ENCODE data around the gene BRSK1. TPM values are rescaled to one million over a fixed set of nuclear protein-coding genes. Genes with fewer than 3 reads are reported as not detected.
A peak's percentile ranks its signal among the peaks of the same experiment; 100 is the strongest.

Gene BRSK1
- polyA plus RNA-seq, 1 donor from 2014 or later = 213 TPM

- H3K79me2 ChIP-seq (replicated peaks; ENCODE audit: insufficient read depth, low read length) = no peaks in the 10 kb centered on the region
- no peaks in the 10 kb centered on the region for H3K9me2 ChIP-seq (ENCODE audit: insufficient read depth, low read length)
- H3K27me3 ChIP-seq (ENCODE audit: insufficient read depth, low read depth, low read length) = peaks cover 7% of the 10 kb centered on the region
- no peak for TF ChIP-seq TAF1 (IDR thresholded peaks at IDR 0.05; ENCODE audit: low read depth)
- no peak overlapping the region for H3K4me2 ChIP-seq (ENCODE audit: low read length)
- H3K9ac ChIP-seq (ENCODE audit: low read length) = no peak overlapping the region
- H3K4me3 ChIP-seq (ENCODE audit: low read length) = no peak overlapping the region
- H2AFZ ChIP-seq (ENCODE audit: low read depth, low read length) = no peak overlapping the region
- H3K9me3 ChIP-seq (ENCODE audit: low read length) = no peaks in the 10 kb centered on the region
- H3K36me3 ChIP-seq (ENCODE audit: insufficient read depth, low read length) = no peaks in the 10 kb centered on the region
- no peaks in the 10 kb centered on the region for H3F3A ChIP-seq (ENCODE audit: insufficient read depth, low read length, poor library complexity, severe bottlenecking)
- H4K20me1 ChIP-seq (ENCODE audit: insufficient read depth) = no peaks in the 10 kb centered on the region
- no peak overlapping the region for H3K27ac ChIP-seq (ENCODE audit: low read length)
Measured at GRCh38 chr19:55346725-55347441, 63.1 kb downstream of the BRSK1 start.

GRCh38 chr19:55347442-55348009, 63.7 kb downstream of the BRSK1 start:
- TF ChIP-seq SMC3 (conservative IDR thresholded peaks at IDR 0.05; ENCODE audit: poor library complexity) = no peak
- no peak for TF ChIP-seq TAF1 (IDR thresholded peaks at IDR 0.05; ENCODE audit: low read depth)
- no peak for TF ChIP-seq RAD21 (conservative IDR thresholded peaks at IDR 0.05)
- TF ChIP-seq EZH2 (IDR thresholded peaks at IDR 0.05; ENCODE audit: borderline replicate concordance, insufficient read depth, low read length, poor library complexity, severe bottlenecking) = no peak
- no peak for TF ChIP-seq POLR2AphosphoS5 (IDR thresholded peaks at IDR 0.05)
- no peak overlapping the region for H2AFZ ChIP-seq (ENCODE audit: low read depth, low read length)
- no peaks in the 10 kb centered on the region for H3K9me2 ChIP-seq (ENCODE audit: insufficient read depth, low read length)
- H3F3A ChIP-seq (ENCODE audit: insufficient read depth, low read length, poor library complexity, severe bottlenecking) = no peaks in the 10 kb centered on the region
- H4K20me1 ChIP-seq (ENCODE audit: insufficient read depth) = no peaks in the 10 kb centered on the region
- no peaks in the 10 kb centered on the region for H3K79me2 ChIP-seq (replicated peaks; ENCODE audit: insufficient read depth, low read length)
- no peak overlapping the region for H3K4me3 ChIP-seq (ENCODE audit: low read length)
- H3K9me3 ChIP-seq (ENCODE audit: low read length) = no peaks in the 10 kb centered on the region
- no peak overlapping the region for H3K9ac ChIP-seq (ENCODE audit: low read length)
- H3K4me2 ChIP-seq (ENCODE audit: low read length) = no peak overlapping the region
- no peak overlapping the region for H3K27ac ChIP-seq (ENCODE audit: low read length)
- peaks cover 14% of the 10 kb centered on the region for H3K27me3 ChIP-seq (ENCODE audit: insufficient read depth, low read depth, low read length)
- no peaks in the 10 kb centered on the region for H3K36me3 ChIP-seq (ENCODE audit: insufficient read depth, low read length)

GRCh38 chr19:55348317-55349034, 64.7 kb downstream of the BRSK1 start:
- Histone ChIP-seq H4K20me1 (ENCODE audit: insufficient read depth) (no peaks in the 10 kb centered on the region), H3K9ac (ENCODE audit: low read length) (peak overlapping the region; percentile 36), H2AFZ (ENCODE audit: low read depth, low read length) (no peak overlapping the region), H3K9me3 (ENCODE audit: low read length) (no peaks in the 10 kb centered on the region), H3K27me3 (ENCODE audit: insufficient read depth, low read depth, low read length) (peaks cover 23% of the 10 kb centered on the region), H3K79me2 (replicated peaks; ENCODE audit: insufficient read depth, low read length) (no peaks in the 10 kb centered on the region), H3K36me3 (ENCODE audit: insufficient read depth, low read length) (no peaks in the 10 kb centered on the region), H3K27ac (ENCODE audit: low read length) (no peak overlapping the region), H3K4me3 (ENCODE audit: low read length) (peak overlapping the region; percentile 12), H3F3A (ENCODE audit: insufficient read depth, low read length, poor library complexity, severe bottlenecking) (no peaks in the 10 kb centered on the region), H3K9me2 (ENCODE audit: insufficient read depth, low read length) (no peaks in the 10 kb centered on the region), H3K4me2 (ENCODE audit: low read length) (no peak overlapping the region)
- TF ChIP-seq CTCF (IDR thresholded peaks at IDR 0.05; ENCODE audit: poor library complexity, severe bottlenecking) (no peak), RAD21 (conservative IDR thresholded peaks at IDR 0.05) (no peak), SMC3 (conservative IDR thresholded peaks at IDR 0.05; ENCODE audit: poor library complexity) (no peak), TAF1 (IDR thresholded peaks at IDR 0.05; ENCODE audit: low read depth) (no peak), POLR2AphosphoS5 (IDR thresholded peaks at IDR 0.05) (no peak), EZH2 (IDR thresholded peaks at IDR 0.05; ENCODE audit: borderline replicate concordance, insufficient read depth, low read length, poor library complexity, severe bottlenecking) (no peak), REST (IDR thresholded peaks at IDR 0.05; ENCODE audit: borderline replicate concordance) (no peak), MXI1 (conservative IDR thresholded peaks at IDR 0.05; ENCODE audit: poor library complexity, severe bottlenecking) (no peak), EP300 (conservative IDR thresholded peaks at IDR 0.05; ENCODE audit: poor library complexity, severe bottlenecking) (no peak)

Data from neural cell (in vitro differentiated cells).